Measurements from ENCODE around the gene SLC5A11. TPM values are rescaled to one million over a fixed set of nuclear protein-coding genes. Genes with fewer than 3 reads are reported as not detected.

SLC5A11 gene
- total RNA-seq, 2 donors from 2014 or later = not detected

DNA sequence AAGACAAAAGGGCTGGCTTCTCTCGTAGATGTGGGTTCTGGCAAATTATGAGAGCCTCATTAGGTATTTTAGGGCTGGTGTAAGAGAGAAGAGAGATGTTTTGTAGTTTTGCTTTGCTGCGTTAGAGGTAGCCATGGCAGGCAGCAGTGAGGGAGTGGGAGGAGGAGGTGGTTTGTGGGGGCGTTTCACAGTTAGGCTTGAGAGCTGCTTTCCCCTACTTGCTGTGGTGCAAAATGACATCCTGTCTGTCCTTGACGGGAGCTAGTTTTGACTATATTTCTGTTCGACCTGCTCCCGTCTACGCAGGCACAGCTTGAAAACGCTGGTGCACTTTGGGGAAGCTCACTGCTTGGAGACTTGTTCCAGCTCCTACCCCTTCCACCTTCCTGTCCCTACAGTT, 75.5 kb downstream of the SLC5A11 start:
- peak in 1 of 2 donors; percentile 24 for ATAC-seq
- DNase-seq (ENCODE audit: low spot score in 2 of 2) = no peak
- no peaks in the 10 kb centered on the region for H3K9me3 Mint-ChIP-seq
- H3K36me3 Mint-ChIP-seq = peaks cover 0 to 5% of the 10 kb centered on the region in 2 donors
- peak overlapping the region in 1 of 2 donors; percentile 69 for H3K27ac Mint-ChIP-seq

DNA sequence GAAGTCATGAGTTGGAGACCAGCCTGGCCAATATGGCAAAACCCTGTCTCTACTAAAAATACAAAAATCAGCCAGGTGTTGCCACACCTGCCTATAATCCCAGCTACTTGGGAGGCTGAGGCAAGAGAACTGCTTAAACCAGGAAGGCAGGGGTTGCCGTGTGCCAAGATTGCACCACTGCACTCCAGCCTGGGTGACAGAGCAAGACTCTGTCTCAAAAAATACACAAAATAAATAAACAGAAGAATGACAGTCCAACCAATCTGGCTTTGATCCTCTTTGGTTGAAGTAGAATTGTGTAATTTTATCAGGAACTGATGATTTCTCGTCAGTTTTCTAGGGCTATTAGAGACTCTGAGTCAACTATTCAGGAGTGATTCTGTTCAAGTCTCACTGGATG, 79.4 kb downstream of the SLC5A11 start:
- no peak for ATAC-seq
- DNase-seq (ENCODE audit: low spot score in 2 of 2) = no peak
- Mint-ChIP-seq H3K36me3 (peaks cover 0 to 5% of the 10 kb centered on the region in 2 donors), H3K27ac (no peak overlapping the region), H3K9me3 (no peaks in the 10 kb centered on the region)

DNA sequence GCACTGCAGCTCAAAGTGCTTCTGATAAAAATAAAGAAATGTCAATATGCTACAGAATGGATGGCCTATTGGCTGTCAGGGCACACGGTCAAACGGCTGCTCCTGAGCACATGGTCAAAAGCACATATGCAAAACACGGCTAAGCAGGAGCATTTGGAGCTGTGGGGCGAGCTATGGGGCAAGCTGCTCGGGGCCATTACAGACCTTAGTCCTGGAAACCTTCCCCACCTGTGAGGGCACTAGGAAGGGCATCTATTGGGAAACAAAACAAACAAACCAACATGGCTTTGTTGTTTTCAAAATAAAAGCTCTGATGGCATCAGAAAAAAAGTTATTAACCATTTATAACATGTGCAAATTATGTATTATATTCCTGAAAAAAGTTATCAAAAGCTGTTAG, 83.6 kb downstream of the SLC5A11 start:
- no peaks in the 10 kb centered on the region for H3K36me3 Mint-ChIP-seq
- no peaks in the 10 kb centered on the region for H3K9me3 Mint-ChIP-seq
- H3K27ac Mint-ChIP-seq = no peak overlapping the region
- no peak for ATAC-seq
- no peak for DNase-seq (ENCODE audit: low spot score in 2 of 2)

DNA sequence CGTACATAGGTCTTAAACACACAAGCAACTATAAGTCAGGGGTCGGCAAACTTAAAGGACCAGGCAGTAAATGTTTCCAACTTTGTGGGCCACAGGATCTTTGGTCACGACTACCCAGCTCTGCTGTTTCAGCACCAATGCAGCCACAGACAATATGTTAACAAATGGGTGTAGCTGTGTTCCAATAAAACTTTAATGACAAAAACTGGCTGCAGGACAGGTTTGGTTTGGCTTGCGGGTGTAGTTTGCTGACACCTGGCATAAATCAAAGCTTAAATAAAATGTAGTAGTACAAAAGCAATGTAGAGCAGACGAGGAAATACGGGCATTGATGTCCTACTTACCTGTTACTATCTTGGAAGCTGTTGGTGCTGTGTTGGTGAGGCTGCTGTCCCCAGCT, 84.7 kb downstream of the SLC5A11 start:
- Mint-ChIP-seq H3K36me3 (no peaks in the 10 kb centered on the region), H3K27ac (no peak overlapping the region), H3K9me3 (no peaks in the 10 kb centered on the region)
- ATAC-seq (no peak), DNase-seq (ENCODE audit: low spot score in 2 of 2) (no peak)

DNA sequence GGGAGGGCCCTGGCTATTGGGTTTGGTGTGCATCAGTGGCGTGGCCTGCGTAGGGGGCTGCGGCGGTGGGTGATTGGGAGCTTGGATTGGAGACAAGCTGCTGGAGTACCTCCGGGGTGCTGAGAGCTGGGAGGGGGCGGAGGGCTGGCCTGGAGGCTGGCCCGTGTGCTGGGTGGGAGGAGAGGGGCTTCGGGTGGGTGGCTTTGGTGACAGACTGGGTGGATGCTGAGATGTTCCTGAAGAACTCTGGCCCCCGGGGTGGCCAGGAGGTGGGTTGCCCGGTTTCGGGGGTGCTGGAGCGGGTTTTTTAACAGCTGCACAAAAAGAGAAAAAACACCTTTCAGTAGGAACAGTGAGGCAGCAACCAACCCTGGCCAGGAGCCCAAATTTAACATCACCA, 85.3 kb downstream of the SLC5A11 start:
- ATAC-seq = no peak
- Mint-ChIP-seq H3K36me3 (no peaks in the 10 kb centered on the region), H3K9me3 (no peaks in the 10 kb centered on the region), H3K27ac (peak overlapping the region in 1 of 2 donors; percentile 51)
- DNase-seq (ENCODE audit: low spot score in 2 of 2) = no peak

DNA sequence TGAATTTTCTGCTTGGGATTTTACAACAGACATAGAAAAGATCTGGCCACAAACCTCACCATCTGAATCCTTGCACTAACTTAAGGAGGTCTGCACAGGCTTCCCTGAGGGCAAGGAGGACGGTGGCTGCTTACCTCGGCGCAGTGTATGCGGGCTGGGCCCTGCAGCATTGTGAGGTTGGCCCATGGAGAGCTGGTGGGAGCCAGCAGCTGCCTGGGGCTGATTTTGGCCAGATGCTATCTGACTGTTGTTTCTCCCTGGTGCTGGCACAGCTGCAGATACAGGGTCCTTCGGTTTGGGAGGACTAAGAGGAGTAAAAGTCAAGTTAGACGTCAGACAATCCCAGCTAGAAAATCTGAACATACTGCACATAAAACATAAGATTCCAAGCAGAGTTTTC, 89.6 kb downstream of the SLC5A11 start:
- Mint-ChIP-seq H3K27ac (peak overlapping the region in 1 of 2 donors; percentile 44), H3K36me3 (no peaks in the 10 kb centered on the region), H3K9me3 (no peaks in the 10 kb centered on the region)
- ATAC-seq (no peak), DNase-seq (ENCODE audit: low spot score in 2 of 2) (no peak)

DNA sequence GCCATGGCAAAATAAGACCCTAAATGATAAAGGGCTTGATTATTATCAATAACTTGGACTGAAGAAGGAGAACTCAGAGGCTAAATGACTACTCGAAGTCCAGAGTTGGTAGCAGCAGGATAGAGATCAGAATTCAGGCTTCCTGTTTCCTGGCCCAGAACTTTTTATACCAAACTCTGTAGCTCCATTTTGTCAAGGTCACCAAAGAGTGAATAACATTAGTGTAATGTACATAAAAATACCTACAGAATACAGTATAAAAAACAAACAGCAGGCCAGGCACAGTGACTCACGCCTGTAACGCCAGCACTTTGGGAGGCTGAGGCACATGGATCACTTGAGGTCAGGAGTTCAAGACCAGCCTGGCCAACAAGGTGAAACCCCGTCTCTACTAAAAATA, 90.4 kb downstream of the SLC5A11 start:
- ATAC-seq = no peak
- no peak for DNase-seq (ENCODE audit: low spot score in 2 of 2)
- Mint-ChIP-seq H3K9me3 (no peaks in the 10 kb centered on the region), H3K27ac (no peak overlapping the region), H3K36me3 (no peaks in the 10 kb centered on the region)

DNA sequence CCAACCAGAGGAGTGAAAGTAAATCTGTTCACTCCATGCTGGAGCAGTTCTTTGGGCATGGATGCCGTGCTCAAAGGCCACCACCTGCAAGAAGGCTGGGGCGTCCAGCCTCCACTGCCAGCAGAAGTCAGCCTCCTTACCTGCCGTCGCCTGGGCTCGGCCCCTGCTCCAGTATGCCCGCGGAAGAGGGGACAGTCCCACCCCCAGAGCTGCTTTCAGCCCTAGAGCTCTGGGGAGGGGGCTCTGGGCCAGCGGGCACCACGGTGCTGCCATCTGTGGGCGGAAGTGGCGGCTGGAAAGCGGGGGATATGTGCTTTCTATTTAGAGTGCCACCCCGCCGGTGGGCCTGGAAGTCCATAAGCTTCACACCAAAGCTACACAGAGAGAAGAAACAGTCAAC, 93.5 kb downstream of the SLC5A11 start:
- peaks cover 8% of the 10 kb centered on the region in 2 donors for H3K36me3 Mint-ChIP-seq

DNA sequence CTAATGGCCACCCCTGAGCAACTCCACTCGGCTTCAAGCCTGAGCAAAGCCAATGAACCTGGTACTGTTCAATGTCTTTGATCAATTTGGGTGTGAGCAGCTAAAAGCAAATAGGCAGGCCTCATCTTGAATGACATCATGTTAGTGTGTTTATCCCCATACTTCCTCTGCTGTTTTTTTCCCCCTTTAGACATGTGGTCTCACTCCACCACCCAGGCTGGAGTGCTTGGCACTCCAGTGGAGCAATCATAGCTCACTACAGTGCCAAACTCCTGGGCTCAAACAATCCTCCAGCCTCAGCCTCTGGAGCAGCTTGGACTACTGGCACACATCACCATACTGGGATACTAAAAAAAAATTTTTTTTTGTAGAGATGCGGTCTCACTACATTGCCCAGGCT, 94.0 kb downstream of the SLC5A11 start:
- Mint-ChIP-seq H3K9me3 (no peaks in the 10 kb centered on the region), H3K36me3 (peaks cover 8% of the 10 kb centered on the region in 2 donors), H3K27ac (peak overlapping the region in 1 of 2 donors; percentile 81)
- DNase-seq (ENCODE audit: low spot score in 2 of 2) (no peak), ATAC-seq (no peak)

More for the DNA sequence above, 93.5 kb downstream of the SLC5A11 start:
- Mint-ChIP-seq H3K27ac (peak overlapping the region in 1 of 2 donors; percentile 81), H3K9me3 (no peaks in the 10 kb centered on the region)
- ATAC-seq (no peak), DNase-seq (ENCODE audit: low spot score in 2 of 2) (no peak)

DNA sequence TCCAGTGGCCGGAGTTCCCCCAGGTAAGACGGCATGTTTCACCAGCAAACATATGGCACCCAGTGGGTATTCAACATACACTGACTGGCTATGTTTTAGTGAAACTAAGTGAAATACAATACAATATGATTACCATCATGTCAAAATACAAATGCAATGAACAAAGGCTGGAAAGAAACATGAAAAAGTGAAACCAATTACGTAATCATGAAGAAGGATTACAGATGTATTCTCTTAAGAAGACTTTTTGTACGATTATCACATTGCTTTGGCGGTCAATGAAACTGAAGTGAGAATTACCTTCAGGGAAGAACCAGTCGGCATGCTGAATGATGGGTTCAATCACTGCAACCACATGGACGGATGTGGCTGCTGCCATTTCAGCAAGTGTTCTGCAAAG, 97.7 kb downstream of the SLC5A11 start:
- no peaks in the 10 kb centered on the region for H3K9me3 Mint-ChIP-seq
- H3K36me3 Mint-ChIP-seq = peaks cover 8% of the 10 kb centered on the region in 2 donors
- ATAC-seq = no peak
- H3K27ac Mint-ChIP-seq = peak overlapping the region in 1 of 2 donors; percentile 56
- DNase-seq (ENCODE audit: low spot score in 2 of 2) = no peak

DNA sequence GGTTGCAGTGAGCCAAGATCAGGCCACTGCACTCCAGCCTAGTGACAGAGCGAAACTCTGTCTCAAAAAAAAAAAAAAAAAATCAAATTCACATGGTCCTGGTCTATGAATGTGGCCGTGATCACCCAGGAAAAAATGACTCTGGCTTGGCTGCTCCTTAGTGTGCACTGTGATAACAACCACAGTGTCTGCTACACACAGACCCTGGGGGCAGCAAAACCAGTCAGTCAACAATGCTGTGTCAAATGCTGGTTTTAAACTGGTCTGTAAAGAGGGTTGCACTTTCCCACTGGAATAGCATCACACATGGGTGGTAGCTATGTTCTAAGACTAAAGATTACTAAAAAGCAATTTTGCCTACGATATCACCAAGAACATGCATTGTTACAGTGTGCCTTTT, 98.4 kb downstream of the SLC5A11 start:
- Mint-ChIP-seq H3K36me3 (peaks cover 8% of the 10 kb centered on the region in 2 donors), H3K9me3 (no peaks in the 10 kb centered on the region), H3K27ac (no peak overlapping the region)
- DNase-seq (ENCODE audit: low spot score in 2 of 2) = no peak
- ATAC-seq = no peak

DNA sequence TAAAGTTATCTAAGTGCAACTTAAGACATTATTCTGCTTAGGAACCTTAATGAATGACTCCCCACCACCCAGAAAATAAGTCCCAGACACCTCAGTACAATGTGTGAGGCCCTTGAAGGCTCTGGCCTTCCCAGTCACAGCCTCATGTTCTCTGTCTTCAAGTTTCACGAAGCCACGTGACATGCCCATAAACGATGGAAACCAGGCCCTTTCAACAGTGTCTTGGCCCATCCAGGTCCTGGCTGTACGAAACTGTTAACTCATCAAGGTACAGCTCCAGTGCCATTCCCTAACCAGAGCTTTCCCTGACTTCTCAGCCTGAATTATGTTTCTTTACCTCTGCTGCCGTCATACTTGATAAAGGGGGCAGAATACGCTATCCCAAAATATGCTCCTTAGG, 100.4 kb downstream of the SLC5A11 start:
- Mint-ChIP-seq H3K36me3 (peaks cover 8% of the 10 kb centered on the region in 2 donors), H3K9me3 (no peaks in the 10 kb centered on the region), H3K27ac (peak overlapping the region in 1 of 2 donors; percentile 9)
- DNase-seq (ENCODE audit: low spot score in 2 of 2) (no peak), ATAC-seq (no peak)

DNA sequence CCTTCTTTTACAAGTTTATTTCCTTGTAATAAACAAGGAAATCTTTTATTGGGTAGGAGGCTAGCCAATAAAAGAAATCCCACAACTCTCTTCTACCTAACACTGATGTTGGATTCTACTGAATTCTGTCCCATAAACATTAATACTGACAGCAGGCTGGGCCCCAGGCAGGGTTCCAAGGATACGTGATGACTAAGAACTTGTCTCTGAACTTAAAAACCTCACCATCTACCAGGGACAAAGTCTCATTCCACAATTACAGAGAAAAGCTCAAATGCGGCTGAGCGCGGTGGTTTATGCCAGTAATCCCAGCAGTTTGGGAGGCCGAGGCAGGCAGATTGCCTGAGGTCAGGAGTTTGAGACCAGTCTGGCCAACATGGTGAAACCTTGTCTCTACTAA, 104.5 kb downstream of the SLC5A11 start:
- no peaks in the 10 kb centered on the region for H3K9me3 Mint-ChIP-seq
- ATAC-seq (no peak), DNase-seq (ENCODE audit: low spot score in 2 of 2) (no peak)
- no peak overlapping the region for H3K27ac Mint-ChIP-seq
- H3K36me3 Mint-ChIP-seq = peaks cover 0 to 5% of the 10 kb centered on the region in 2 donors

DNA sequence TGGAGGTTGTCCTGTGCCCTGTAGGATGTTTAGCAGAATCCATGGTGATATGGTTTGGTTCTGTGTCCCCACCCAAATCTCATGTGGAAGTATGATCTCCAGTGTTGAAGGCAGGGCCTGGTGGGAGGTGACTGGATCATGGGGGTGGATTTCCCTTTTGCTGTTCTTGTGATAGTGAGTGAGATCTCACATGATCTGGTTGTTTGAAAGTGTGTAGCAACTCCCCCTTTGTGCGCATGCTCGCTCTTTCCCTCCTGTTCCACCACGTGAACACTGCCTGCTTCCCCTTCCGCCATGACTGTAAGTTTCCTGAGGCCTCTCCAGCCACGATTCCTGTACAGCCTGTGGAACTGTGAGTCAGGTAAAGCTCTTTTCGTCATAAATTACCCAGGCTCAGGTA, 107.5 kb downstream of the SLC5A11 start:
- Mint-ChIP-seq H3K9me3 (no peaks in the 10 kb centered on the region), H3K36me3 (peaks cover 0 to 9% of the 10 kb centered on the region in 2 donors), H3K27ac (peak overlapping the region in 1 of 2 donors; percentile 82)
- DNase-seq (ENCODE audit: low spot score in 2 of 2) = no peak
- no peak for ATAC-seq

DNA sequence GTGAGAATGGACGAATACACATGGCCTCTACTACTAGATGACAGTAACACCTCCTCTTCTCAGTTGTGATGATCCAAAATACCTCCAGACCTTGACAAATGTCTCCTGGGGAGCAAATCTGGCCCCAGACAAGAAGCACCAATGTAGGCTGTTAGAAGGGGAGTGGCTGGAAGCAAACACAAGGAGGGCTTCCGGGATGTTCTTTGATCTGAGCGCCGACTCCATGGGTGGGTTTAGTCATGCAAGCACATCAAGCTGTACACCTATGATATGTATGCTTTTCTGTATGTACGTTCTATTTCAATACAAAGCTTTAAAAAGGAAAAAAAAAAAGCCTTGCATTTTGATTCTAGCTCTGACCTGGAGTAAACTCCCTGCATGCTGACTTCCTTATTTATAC, 108.0 kb downstream of the SLC5A11 start:
- ATAC-seq (no peak), DNase-seq (ENCODE audit: low spot score in 2 of 2) (no peak)
- Mint-ChIP-seq H3K9me3 (no peaks in the 10 kb centered on the region), H3K27ac (no peak overlapping the region), H3K36me3 (peaks cover 0 to 9% of the 10 kb centered on the region in 2 donors)

DNA sequence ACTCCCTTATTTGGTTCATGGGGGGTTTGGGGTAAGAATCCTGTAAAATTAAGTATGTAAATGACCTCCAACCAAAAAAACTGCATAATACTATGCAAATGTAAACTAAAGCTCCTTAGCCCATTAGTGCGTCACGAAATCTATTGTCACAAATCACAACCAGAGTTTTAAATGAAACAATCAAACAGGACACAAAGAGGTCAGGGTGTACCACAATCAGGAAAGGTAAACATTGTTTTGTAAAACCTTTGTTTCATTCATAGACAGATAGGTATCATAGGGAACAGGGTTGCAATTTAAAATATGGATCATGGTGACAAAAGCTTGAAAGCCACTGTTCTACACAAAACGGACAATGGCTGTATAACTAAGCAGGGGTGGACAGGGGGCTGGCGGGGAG, 108.4 kb downstream of the SLC5A11 start:
- peak overlapping the region in 1 of 2 donors; percentile 4 for H3K27ac Mint-ChIP-seq
- H3K36me3 Mint-ChIP-seq = peaks cover 0 to 9% of the 10 kb centered on the region in 2 donors
- H3K9me3 Mint-ChIP-seq = no peaks in the 10 kb centered on the region
- DNase-seq (ENCODE audit: low spot score in 2 of 2) (no peak), ATAC-seq (no peak)

DNA sequence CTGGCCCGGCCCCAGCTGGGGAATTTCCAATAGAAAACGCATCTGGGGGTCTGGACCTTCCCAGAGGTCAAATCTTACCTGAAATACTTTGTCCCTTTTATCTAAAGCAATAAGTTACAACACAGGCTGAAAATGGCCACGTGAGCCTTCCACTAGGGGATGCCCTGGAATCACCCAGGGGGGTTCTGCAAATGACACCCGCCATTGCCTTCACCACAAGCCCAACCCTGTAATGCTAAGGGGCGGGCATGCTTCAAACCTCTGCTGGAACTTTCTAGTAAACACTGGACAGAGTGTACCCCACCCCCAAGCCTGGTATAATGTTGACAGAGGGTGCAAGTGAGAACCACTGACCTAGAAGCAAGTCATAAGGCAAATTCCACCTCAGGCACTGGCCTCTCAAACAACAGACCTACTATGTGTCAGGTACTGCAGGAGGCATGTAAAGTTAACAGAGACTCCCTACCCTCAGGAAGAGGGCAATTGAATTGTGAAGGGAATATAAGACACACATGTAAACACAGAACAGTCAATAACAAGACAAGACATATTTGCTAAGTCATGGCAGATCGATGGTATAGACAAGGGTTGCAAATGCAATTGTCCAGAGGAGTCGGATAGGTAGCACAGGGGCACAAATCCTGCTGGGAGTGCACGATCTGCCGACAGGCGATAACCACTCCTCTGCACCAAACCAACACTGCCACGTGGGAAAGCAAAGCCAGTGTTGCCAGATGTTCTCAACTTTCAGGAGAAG, 110.4 kb downstream of the SLC5A11 start:
- peak overlapping the region; percentile 30 to 41 for H3K27ac Mint-ChIP-seq
- DNase-seq (ENCODE audit: low spot score in 2 of 2) = no peak
- no peaks in the 10 kb centered on the region for H3K9me3 Mint-ChIP-seq
- no peak for ATAC-seq
- H3K36me3 Mint-ChIP-seq = peaks cover 6 to 9% of the 10 kb centered on the region in 2 donors

DNA sequence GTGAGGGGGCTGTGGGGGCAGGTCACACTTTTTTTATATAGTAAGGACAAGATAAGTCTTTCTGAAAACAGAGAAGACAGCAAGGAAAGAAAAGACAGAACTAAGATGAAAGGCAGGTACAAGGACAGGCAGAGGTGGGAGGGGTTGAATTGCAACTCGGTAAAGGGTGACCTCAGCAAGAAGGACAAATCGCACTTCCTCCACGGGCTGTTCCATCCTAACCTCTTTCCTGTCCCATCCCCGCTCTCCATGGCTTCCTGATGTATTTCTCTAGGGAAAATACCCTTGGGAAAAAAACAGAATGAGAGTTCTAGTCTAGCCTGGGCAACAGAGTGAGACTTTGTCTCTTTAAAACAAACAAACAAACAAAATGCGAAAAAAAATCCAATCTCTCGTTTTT, 112.1 kb downstream of the SLC5A11 start:
- Mint-ChIP-seq H3K27ac (peak overlapping the region; percentile 6 to 65), H3K36me3 (peaks cover 19 to 21% of the 10 kb centered on the region in 2 donors), H3K9me3 (no peaks in the 10 kb centered on the region)
- ATAC-seq (no peak), DNase-seq (ENCODE audit: low spot score in 2 of 2) (no peak)

All from activated naive CD4-positive, alpha-beta T cell treated with anti-CD3 and anti-CD28 coated beads, Interleukin-2, amount 50 U/mL, for 72 hours (primary cell).